RWPE2 (cell line): ENCODE data around the gene DUSP11.
"Not testable (repeated sequence)": the region's sequence is repeated elsewhere in the genome, so short reads cannot be mapped to it uniquely, and the experiment has no call there.

ENCODE experiments used
- ATAC-seq: fragments of 200-7000 bp; cut with Tn5 transposase; 3 replicates; pipeline ENCODE4 v1.9.1; 2021; ENCODE audit warnings: low read depth
- DNase-seq: peaks from one replicate; pipeline ENCODE4 v3.0.0-alpha.2; 2020; ENCODE audit warnings: low spot score
- H3K27ac ChIP-seq: fragments of 450-650 bp; 2 replicates; pipeline ENCODE4 v1.5.1; 2017; ENCODE audit warnings: mild to moderate bottlenecking; ENCODE audit not compliant: poor library complexity, severe bottlenecking
- H3K27me3 ChIP-seq: fragments of 250-450 bp; sonication (Bioruptor Pico); 2 replicates; pipeline ENCODE4 v1.5.1; 2021; ENCODE audit warnings: mild to moderate bottlenecking, moderate library complexity; ENCODE audit not compliant: insufficient read depth, poor library complexity, severe bottlenecking
- H3K36me3 ChIP-seq: fragments of 250-450 bp; sonication (Bioruptor Pico); 2 replicates; pipeline ENCODE4 v1.5.1; 2020; ENCODE audit warnings: low read depth, mild to moderate bottlenecking, moderate library complexity
- H3K4me1 ChIP-seq: fragments of 250-450 bp; sonication (Bioruptor Pico); 2 replicates; pipeline ENCODE4 v1.5.1; 2021; ENCODE audit warnings: mild to moderate bottlenecking, moderate library complexity; ENCODE audit not compliant: insufficient read depth, poor library complexity, severe bottlenecking
- H3K4me3 ChIP-seq: fragments of 250-450 bp; sonication (Bioruptor Pico); 2 replicates; pipeline ENCODE4 v1.5.1; 2021; ENCODE audit warnings: mild to moderate bottlenecking, moderate library complexity; ENCODE audit not compliant: severe bottlenecking
- H3K9me3 ChIP-seq: fragments of 250-450 bp; sonication (Bioruptor Pico); 2 replicates; pipeline ENCODE4 v1.5.1; 2021; ENCODE audit warnings: mild to moderate bottlenecking, moderate library complexity; ENCODE audit not compliant: severe bottlenecking
- TF ChIP-seq, protein P1 (sequence below): fragments of 450-650 bp; IDR thresholded peaks from one replicate; pipeline ENCODE4 v1.5.1; 2017; ENCODE audit warnings: mild to moderate bottlenecking, moderate library complexity; ENCODE audit not compliant: poor library complexity, severe bottlenecking

DUSP11 gene

DNA sequence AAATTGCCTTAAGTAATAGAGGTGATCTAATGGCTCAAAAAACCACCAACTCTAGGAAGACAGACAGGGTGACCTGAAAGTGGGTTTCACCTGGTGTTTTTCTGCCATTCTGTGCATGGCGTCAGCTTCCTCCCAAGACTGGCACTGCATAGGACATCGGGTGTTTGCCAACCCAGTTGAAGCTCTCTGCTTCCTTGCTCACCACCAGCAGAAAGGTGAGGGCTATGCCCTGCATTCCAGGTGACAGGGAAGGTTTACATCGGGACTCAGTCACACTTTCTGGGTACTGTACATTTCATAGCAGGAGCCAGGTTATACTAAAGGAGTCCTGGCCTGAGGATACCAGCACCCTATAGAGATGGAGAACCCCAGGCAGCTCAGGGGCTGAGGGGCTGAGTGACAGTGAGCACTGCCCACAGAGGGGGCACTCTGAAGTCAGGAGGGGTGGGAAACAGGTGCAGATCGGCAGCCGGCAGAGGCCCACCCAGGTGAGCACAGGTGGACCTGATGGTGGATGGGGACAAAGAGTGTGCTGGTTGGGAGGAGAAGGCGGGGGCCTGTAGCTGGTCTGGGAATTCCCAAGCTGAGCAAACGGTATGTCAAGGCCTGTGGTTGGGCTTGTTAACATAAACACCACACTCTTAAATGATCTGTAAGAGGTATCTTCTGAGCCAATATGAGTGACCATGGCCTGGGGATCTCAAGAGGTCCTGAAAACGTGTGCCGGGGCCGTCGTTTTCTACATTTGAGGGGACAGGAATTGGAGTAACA, 60.9 kb downstream of the DUSP11 start:
- DNase-seq = no peak
- Histone ChIP-seq H3K27ac (no peak overlapping the region), H3K27me3 (no peaks in the 10 kb centered on the region), H3K36me3 (no peaks in the 10 kb centered on the region), H3K9me3 (no peaks in the 10 kb centered on the region), H3K4me1 (no peaks in the 10 kb centered on the region), H3K4me3 (no peak overlapping the region)
- TF ChIP-seq, protein P1, sequence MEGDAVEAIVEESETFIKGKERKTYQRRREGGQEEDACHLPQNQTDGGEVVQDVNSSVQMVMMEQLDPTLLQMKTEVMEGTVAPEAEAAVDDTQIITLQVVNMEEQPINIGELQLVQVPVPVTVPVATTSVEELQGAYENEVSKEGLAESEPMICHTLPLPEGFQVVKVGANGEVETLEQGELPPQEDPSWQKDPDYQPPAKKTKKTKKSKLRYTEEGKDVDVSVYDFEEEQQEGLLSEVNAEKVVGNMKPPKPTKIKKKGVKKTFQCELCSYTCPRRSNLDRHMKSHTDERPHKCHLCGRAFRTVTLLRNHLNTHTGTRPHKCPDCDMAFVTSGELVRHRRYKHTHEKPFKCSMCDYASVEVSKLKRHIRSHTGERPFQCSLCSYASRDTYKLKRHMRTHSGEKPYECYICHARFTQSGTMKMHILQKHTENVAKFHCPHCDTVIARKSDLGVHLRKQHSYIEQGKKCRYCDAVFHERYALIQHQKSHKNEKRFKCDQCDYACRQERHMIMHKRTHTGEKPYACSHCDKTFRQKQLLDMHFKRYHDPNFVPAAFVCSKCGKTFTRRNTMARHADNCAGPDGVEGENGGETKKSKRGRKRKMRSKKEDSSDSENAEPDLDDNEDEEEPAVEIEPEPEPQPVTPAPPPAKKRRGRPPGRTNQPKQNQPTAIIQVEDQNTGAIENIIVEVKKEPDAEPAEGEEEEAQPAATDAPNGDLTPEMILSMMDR = no peak
- no peak for ATAC-seq

GRCh38 chr2:73718421-73718820, 61.5 kb downstream of the DUSP11 start:
- Histone ChIP-seq H3K36me3 (no peaks in the 10 kb centered on the region), H3K4me1 (no peaks in the 10 kb centered on the region), H3K9me3 (no peaks in the 10 kb centered on the region), H3K4me3 (no peak overlapping the region), H3K27ac (no peak overlapping the region), H3K27me3 (no peaks in the 10 kb centered on the region)
- TF ChIP-seq, protein P1 = no peak
- ATAC-seq (no peak), DNase-seq (no peak)

- not testable (repeated sequence) for H3K27ac ChIP-seq, H3K27me3 ChIP-seq, H3K4me1 ChIP-seq, H3K4me3 ChIP-seq, DNase-seq, ATAC-seq, H3K9me3 ChIP-seq, H3K36me3 ChIP-seq
These were observed 62.2 kb downstream of the DUSP11 start for GRCh38 chr2:73717695-73718094.

- no peak overlapping the region for H3K27ac ChIP-seq
- TF ChIP-seq, protein P1 = no peak
- no peaks in the 10 kb centered on the region for H3K9me3 ChIP-seq
- DNase-seq = no peak
- H3K36me3 ChIP-seq = no peaks in the 10 kb centered on the region
- no peaks in the 10 kb centered on the region for H3K27me3 ChIP-seq
- H3K4me1 ChIP-seq = no peaks in the 10 kb centered on the region
- no peak for ATAC-seq
- no peak overlapping the region for H3K4me3 ChIP-seq
These were observed 62.7 kb downstream of the DUSP11 start for GRCh38 chr2:73717251-73717606.

DNA sequence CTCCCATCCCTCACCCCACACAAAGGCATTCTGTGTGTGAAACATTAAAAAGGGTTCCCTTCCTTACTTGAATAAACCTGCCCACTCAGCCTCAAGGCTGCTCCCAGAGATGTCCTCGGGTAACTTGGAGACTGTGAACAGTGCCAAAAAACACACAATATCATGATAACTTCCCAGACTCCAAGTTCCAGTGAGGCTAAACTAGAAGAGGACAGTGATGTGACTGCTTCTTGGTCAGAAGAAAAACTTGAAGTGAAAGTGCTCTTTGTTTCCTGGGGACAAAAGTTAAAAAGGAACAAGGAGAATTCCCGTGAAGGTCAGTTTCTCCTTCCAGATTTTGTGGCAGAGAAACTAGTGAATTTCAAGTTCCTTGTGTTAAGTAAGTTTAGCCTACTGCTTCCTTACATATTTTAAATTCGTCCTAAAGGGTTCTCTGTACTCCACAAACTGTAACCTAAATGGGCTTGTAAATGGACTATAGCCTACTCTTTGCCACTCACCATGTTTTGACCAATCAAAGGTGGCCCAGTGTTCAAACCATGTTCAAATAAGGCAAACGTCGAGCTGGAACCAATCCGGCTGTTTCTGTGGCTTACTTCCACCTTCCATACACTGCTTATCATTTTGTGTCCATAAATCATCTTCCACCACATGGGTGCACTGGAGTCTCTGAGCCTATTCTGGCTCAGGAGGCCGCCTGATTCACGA, 63.2 kb downstream of the DUSP11 start:
- no peak for ATAC-seq
- Histone ChIP-seq H3K4me1 (no peaks in the 10 kb centered on the region), H3K4me3 (no peak overlapping the region), H3K9me3 (no peaks in the 10 kb centered on the region), H3K27ac (no peak overlapping the region), H3K27me3 (no peaks in the 10 kb centered on the region), H3K36me3 (no peaks in the 10 kb centered on the region)
- no peak for DNase-seq
- TF ChIP-seq, protein P1 = no peak
